ENCODE results near the gene NELFCD.
A peak's percentile ranks its signal among the peaks of the same experiment; 100 is the strongest.

Gene NELFCD

GRCh38 chr20:58995461-58996225 is 14.6 kb downstream of the NELFCD start:
- DNase-seq, result no peak

DNA sequence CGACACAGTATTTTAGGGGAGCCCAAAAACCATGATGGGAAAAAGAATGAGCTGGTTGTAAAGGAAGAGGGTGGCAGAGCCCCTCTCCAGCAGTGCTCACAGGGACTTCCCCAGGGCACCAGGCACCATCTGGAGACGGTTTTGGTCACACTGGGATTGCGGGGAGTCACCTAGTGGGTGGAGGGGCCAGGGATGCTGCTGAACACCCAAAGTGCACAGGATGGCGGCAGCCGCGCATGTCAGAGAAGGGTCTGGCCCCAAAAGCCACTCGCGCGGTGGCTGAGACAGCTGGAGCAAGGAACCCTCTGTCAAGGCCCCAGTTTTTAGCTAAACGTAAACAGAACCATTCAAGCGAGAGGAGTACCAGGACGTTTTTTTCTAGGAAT is 15.2 kb downstream of the NELFCD start:
- no peak for DNase-seq

DNA sequence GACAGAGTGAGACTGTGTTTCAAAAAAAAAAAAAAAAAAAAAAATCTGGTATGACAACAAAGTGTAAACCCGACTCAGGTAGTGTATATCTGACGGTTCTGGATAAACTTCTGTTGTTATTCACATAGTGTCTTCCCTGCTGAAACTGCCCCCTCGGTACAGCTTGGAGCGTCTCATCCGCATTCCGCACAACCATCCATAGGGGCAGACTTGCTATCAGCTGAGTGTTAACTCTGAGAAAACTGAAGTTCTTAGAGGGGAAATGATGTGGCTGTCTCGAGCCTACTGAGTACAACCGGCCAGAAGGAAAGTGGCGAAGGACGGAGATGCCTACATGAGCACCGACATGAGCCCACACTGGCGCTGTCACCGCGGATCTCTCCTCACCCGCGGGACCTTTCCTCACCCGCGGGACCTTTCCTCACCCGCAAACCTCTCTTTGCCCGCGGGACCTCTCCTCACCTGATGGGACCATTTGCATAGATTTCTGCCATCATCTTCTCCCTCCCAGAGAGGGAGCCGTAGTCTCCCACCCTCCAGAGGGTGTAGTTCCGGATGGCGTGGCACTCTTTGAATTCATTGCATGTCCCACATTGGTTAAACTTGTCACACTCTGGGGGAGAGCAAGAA is 16.2 kb downstream of the NELFCD start:
- no peak for DNase-seq

- no peak for DNase-seq
Measured at GRCh38 chr20:58998656-58999055, 17.6 kb downstream of the NELFCD start.

GRCh38 chr20:59000326-59000725 is 19.3 kb downstream of the NELFCD start:
- DNase-seq, result no peak

- no peak for DNase-seq
Measured at GRCh38 chr20:59001068-59001448, 20.0 kb downstream of the NELFCD start.

GRCh38 chr20:59001449-59002171 is 20.6 kb downstream of the NELFCD start:
- DNase-seq, result no peak

DNA sequence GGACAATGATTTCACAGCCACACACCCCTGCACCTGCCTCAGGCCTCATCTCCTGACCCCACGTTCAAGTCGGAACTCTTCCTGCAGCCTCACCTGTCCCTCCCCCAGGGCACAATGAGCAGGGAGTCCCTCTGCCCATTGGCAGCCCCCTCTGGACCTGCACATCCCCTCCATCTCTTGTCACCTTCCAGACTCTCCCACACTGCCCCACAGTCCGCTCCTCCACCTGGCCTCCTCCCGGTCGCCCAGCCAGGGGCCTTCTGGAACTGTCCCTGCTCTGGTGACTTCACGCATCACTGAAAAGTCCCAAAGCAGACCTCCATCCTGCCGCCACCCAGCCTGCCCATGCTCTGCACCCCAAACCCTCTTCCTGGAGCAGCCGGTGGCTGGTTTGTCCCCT is 21.3 kb downstream of the NELFCD start:
- DNase-seq, result no peak

DNA sequence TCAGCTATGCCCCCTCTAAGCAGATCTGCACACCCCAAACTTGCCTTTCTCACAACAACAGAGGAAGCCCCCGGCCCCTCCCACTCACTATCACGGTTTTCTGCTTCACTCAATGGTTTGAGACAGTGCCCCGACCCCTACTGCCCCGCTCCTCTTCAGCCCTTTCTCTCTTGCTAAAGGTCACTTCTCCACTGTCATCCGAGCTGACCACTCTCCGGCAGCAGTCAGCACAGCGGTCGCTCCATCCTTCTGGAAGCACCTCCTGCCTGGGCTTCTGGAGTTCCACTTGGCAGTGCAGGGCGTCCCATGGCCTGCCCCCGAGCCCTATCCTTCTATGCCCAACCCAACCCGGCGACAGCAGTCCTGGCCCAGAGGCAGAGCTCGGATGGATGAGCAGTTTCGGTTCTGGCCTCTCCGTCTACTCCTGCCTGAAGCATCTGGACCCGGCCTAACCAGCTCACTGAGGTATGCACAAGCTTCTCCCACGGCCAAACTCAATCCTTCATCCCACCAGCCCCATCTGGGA is 21.9 kb downstream of the NELFCD start:
- no peak for DNase-seq

GRCh38 chr20:59003836-59004492 is 22.9 kb downstream of the NELFCD start:
- DNase-seq, result no peak

GRCh38 chr20:59004493-59004762 is 23.4 kb downstream of the NELFCD start:
- DNase-seq, result peak; percentile 59

DNA sequence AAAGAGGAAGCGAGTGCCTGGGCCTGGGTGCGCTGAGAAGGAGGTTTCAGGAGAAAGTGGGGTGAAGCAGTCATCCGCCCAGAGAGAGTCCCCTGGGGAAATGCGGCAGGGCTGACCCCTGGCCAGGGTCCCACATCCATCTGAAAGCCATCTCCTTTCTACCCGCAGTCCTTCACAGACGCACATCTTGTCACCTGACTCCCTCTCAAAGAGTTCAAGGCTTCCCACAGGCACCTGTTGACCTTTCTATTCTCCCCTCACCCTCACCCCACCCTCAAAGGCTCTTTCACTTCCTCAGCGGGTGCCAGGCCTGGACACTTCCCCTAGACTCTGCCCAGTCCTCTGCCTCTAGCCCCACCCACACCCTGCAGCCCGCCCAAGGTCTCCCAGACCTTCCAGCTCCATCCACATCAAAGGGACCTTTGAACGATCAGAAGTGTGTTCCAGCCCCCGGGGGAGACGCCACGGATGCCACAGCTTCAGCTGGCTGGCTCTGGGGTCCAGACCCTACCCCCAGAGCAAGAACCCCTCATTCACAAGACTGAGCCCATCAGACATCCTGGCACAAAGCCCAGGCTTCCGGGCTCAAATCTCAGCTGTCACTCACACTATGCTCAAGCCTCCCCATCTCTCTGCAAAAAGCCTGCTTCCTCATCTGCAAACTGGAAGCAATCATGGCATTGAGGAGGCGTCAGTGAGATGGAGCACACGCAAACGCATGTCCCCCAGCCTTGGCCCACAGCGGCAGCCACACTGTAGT is 23.9 kb downstream of the NELFCD start:
- DNase-seq, result peak; percentile 45

- DNase-seq, result no peak
Measured at GRCh38 chr20:59005523-59006166, 24.6 kb downstream of the NELFCD start.

DNA sequence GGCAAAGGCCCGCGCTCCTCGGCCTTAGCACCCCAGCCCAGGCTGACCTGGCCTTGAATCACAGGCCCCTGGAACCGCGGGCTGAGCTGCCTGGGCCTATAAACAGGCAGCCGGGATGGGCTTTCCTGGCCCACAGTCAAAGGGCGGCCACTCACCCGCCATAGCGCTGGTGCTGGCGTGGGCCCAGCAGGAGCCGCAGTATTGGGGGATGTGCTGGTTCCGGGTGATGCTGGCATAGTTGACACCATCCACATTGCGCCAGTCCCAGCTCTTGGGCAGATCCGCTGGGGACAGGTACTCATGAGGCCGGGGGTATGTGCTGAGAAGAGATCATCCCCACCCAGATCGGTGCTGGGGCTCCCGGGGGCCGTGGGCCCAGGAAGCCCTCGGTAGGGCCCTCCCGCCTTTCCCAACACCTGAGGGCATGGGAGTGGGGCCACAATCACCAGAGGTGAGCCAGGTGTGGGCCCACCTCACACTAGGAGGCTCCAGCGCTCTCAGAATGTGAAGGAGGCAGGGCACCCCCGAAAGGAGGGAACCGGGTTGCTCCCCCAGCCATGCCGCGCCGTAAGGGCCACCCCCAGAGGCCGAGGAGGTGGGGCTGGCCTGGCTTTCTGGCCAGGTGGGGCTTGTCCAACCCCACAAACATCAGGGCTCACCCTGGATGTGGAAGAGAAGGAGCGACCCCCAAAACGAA is 25.3 kb downstream of the NELFCD start:
- no peak for DNase-seq

- DNase-seq, result peak; percentile 22
Measured at GRCh38 chr20:59006864-59007664, 26.0 kb downstream of the NELFCD start, which contains the start of gene CTSZ. Gene CTSZ, minus strand, starts transcription at chr20:59007254. Its CDS starts 126 bp downstream, at chr20:59007128.

GRCh38 chr20:59007665-59008511 is 26.8 kb downstream of the NELFCD start:
- DNase-seq, result peak; percentile 13

DNA sequence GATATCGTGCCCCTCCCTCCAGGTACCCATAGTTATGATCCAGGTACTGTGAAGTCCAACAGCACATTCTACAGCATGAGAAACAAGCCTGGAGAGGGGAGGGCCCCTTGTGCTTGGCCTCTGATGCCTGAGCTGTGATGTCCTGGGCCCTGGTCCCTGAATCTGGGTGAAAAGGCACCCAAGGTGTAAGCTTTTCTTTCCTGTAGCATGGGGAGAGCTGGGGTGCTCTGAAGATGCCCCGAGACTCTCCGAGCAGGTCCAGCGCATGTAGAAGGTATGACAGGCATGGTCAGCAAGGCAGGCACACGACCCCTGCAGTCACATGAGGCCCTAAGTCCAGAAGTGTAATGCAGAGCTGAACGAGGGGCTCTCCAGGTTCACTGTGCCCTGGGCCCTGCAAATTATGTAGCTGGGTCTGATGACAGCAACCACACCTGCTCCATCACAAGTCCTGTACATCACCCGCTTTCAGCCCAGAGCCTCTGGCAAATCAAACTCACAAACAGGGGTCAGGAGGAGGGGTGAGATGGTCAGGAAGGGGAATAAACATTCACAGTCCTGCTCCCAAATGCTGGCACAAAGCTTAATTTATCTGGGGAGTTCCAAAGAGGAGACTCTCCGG is 27.8 kb downstream of the NELFCD start:
- DNase-seq, result no peak

DNA sequence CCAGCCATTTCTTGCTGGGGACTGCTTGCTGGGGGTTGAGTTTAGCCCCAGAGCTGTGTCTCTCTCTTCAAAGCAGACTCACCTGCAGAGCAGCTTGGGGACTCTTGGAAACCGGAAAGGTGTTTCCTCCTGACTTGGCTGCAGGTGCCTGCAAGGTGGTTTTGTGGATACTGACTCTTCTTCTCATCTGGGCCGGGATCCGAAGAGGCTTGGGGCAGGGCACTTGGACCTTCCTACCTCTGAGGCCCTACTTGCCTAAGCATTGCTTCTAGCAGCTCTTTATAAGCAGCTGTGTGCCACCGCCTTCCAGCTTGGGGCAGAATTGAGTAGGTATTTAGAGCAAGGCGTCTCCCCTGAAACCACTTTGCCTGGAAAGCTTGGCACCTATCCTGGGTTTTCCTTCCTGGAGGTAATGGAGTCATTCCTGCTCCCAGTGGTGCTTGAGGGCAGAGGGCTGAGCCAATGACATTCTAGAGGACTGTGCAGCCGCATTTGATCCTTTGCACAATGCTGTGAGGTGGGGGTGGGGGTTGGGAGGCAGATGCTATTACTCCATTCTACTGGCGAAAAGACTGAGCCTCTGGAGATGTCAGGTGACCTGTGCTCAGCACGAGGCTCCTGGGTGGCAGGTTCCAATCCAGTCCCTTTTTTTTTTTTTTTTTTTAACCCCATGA is 29.4 kb downstream of the NELFCD start:
- DNase-seq, result no peak
